Measurements from ENCODE around the gene TTC3.

The TTC3 gene

DNA sequence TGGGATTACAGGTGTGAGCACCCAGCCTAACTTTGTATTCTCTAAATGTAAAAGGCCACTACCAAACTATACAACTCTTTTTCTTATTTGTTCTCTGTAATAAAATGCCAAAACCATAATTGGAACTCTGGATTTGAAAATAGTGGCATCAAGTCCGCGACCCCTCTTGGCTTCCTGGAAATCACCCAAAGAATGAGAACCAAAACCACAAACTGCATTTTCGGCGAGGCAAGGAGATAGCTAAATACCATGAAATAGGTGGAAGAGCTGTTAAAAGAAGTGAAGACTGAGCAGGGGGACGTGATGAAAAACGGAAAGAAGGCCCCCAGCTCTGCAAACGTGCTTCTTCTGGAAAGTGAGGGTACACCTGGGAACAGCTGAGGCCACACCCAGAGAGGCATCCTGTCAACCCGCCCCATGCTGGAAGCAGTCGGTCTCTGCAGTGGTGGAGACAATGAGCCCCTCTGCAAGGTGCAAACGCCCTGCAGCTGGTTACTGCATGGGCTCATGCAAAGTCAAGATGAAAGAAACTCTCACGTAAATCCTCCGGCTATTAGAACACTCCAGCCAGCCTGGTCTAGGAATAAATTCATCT, 171.5 kb downstream of the TTC3 start:
- Histone ChIP-seq H3K9ac (no peak overlapping the region), H3K79me2 (peaks cover 39% of the 10 kb centered on the region), H2AFZ (no peak overlapping the region), H3K9me3 (ENCODE audit: control insufficient read depth, low read length) (no peaks in the 10 kb centered on the region), H3K36me3 (ENCODE audit: control insufficient read depth, insufficient read depth, low read length) (no peaks in the 10 kb centered on the region), H3K27me3 (ENCODE audit: control insufficient read depth, insufficient read depth, low read length) (no peaks in the 10 kb centered on the region), H3K4me2 (ENCODE audit: low read length) (no peak overlapping the region), H3K27ac (no peak overlapping the region), H3K4me1 (no peaks in the 10 kb centered on the region), H3K4me3 (ENCODE audit: low read depth, low read length) (no peak overlapping the region)
- TF ChIP-seq, protein P1, sequence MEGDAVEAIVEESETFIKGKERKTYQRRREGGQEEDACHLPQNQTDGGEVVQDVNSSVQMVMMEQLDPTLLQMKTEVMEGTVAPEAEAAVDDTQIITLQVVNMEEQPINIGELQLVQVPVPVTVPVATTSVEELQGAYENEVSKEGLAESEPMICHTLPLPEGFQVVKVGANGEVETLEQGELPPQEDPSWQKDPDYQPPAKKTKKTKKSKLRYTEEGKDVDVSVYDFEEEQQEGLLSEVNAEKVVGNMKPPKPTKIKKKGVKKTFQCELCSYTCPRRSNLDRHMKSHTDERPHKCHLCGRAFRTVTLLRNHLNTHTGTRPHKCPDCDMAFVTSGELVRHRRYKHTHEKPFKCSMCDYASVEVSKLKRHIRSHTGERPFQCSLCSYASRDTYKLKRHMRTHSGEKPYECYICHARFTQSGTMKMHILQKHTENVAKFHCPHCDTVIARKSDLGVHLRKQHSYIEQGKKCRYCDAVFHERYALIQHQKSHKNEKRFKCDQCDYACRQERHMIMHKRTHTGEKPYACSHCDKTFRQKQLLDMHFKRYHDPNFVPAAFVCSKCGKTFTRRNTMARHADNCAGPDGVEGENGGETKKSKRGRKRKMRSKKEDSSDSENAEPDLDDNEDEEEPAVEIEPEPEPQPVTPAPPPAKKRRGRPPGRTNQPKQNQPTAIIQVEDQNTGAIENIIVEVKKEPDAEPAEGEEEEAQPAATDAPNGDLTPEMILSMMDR (IDR thresholded peaks at IDR 0.05) = no peak

DNA sequence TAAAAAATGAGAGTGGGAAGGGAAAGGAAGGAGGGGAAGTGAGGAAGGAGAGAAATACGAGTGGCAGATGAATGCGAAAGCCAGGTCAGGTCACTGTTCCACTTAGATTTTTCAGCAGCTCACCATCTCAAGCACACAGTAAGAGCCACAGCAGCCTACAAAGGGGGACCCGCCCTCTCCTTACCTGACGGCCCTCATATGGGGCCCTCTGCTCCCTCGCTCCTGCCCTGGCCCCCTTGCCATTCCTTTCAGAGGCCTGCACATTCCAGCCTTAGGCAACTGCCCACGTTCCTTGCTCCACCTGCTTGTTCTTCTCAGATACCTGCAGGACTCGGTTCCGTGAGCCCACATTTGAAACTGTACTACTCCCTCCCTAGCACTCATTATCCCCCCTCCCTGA, 172.1 kb downstream of the TTC3 start:
- Histone ChIP-seq H3K79me2 (peaks cover 43% of the 10 kb centered on the region), H3K4me2 (ENCODE audit: low read length) (no peak overlapping the region), H3K4me1 (no peaks in the 10 kb centered on the region), H2AFZ (no peak overlapping the region), H3K27me3 (ENCODE audit: control insufficient read depth, insufficient read depth, low read length) (no peaks in the 10 kb centered on the region), H3K4me3 (ENCODE audit: low read depth, low read length) (no peak overlapping the region), H3K36me3 (ENCODE audit: control insufficient read depth, insufficient read depth, low read length) (no peaks in the 10 kb centered on the region), H3K9me3 (ENCODE audit: control insufficient read depth, low read length) (no peaks in the 10 kb centered on the region), H3K27ac (no peak overlapping the region), H3K9ac (no peak overlapping the region)
- TF ChIP-seq, protein P1 (IDR thresholded peaks at IDR 0.05) = no peak

DNA sequence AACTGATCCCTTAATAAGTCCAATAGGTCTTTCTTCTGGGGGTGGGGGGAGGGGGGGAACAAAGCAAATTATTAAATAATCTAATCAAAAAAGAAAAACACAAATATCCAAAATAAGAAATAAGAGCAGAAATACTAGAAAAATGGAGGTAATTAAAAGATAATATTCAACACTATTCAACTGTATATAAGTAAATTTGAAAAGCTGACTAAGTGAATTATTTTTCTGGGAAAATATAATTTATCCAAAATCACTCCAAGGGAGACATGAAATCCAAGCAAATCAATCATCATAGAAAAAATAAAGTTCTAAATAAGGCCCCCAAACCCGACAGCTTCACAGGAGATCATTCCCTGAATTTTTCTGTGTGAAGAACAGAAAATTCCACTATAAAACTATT, 175.2 kb downstream of the TTC3 start:
- Histone ChIP-seq H3K36me3 (ENCODE audit: control insufficient read depth, insufficient read depth, low read length) (no peaks in the 10 kb centered on the region), H3K4me3 (ENCODE audit: low read depth, low read length) (no peak overlapping the region), H3K4me2 (ENCODE audit: low read length) (no peak overlapping the region), H3K9me3 (ENCODE audit: control insufficient read depth, low read length) (no peaks in the 10 kb centered on the region), H3K4me1 (no peaks in the 10 kb centered on the region), H2AFZ (no peak overlapping the region), H3K27me3 (ENCODE audit: control insufficient read depth, insufficient read depth, low read length) (no peaks in the 10 kb centered on the region), H3K79me2 (peaks cover 45% of the 10 kb centered on the region), H3K27ac (no peak overlapping the region), H3K9ac (no peak overlapping the region)
- TF ChIP-seq, protein P1 (IDR thresholded peaks at IDR 0.05) = no peak

DNA sequence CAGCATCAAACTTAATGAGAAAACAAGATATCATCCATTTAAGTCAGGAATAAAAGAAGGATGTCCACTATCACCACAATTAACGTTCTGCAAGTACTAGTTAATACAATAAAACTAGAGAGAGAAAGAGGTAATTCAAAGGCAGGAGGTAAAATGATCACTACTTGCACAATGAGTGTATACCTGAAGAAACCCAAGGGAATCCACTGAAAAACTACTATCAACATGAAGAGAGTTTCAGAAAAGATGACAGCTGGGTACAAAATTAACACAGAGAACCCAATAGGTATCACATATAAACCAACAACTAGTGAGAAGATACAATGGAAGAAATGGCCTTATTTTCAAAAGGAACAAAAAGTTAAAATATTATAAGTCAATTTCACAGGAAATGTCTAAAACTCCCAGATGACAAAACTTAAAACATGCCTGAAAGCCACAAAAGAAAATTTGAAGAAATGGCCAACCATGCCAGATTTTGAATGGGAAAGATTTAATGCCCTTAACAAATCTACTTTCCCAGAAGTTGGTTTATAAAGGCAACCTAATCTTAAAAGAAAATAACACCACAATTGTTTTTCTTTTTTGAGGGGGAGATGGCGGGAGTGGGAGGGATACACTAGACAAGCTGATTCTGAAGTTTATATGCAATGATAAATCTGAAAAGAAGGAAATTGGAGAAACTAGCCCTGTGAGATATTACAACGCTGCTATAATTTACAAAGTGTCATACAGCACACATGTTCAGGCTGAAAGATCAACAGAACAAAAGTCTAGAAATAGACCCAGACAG, 176.3 kb downstream of the TTC3 start:
- TF ChIP-seq, protein P1 (IDR thresholded peaks at IDR 0.05) = no peak
- Histone ChIP-seq H3K27me3 (ENCODE audit: control insufficient read depth, insufficient read depth, low read length) (no peaks in the 10 kb centered on the region), H3K4me2 (ENCODE audit: low read length) (no peak overlapping the region), H3K4me1 (no peaks in the 10 kb centered on the region), H3K79me2 (peaks cover 43% of the 10 kb centered on the region), H3K9me3 (ENCODE audit: control insufficient read depth, low read length) (no peaks in the 10 kb centered on the region), H3K27ac (no peak overlapping the region), H3K9ac (no peak overlapping the region), H2AFZ (no peak overlapping the region), H3K4me3 (ENCODE audit: low read depth, low read length) (no peak overlapping the region), H3K36me3 (ENCODE audit: control insufficient read depth, insufficient read depth, low read length) (no peaks in the 10 kb centered on the region)

DNA sequence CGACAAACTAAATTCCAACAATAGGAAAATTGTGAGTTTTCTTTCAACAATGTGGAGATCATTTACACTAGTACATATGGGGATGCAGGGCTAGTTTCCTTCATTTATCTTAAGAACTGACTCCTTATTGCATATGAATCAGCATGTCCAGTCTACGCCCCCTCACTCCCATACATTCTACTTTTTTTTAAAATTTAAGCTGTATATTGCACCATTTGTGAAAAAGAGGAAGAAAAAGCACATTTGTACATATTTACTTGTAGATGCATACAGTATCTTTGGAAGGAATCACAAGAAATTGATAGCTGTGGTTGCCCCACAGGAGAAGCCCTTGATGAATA, 178.2 kb downstream of the TTC3 start:
- no peak overlapping the region for H3K27ac ChIP-seq
- H3K4me2 ChIP-seq (ENCODE audit: low read length) = no peak overlapping the region
- no peak overlapping the region for H3K4me3 ChIP-seq (ENCODE audit: low read depth, low read length)
- TF ChIP-seq, protein P1 (IDR thresholded peaks at IDR 0.05) = no peak
- H3K4me1 ChIP-seq = no peaks in the 10 kb centered on the region
- H3K79me2 ChIP-seq = peaks cover 34% of the 10 kb centered on the region
- H3K9me3 ChIP-seq (ENCODE audit: control insufficient read depth, low read length) = no peaks in the 10 kb centered on the region
- H3K9ac ChIP-seq = no peak overlapping the region
- no peak overlapping the region for H2AFZ ChIP-seq
- H3K27me3 ChIP-seq (ENCODE audit: control insufficient read depth, insufficient read depth, low read length) = no peaks in the 10 kb centered on the region
- no peaks in the 10 kb centered on the region for H3K36me3 ChIP-seq (ENCODE audit: control insufficient read depth, insufficient read depth, low read length)
